ENCODE results near the gene PARD6G. TPM values are rescaled to one million over a fixed set of nuclear protein-coding genes. Genes with fewer than 3 reads are reported as not detected.

The PARD6G gene
- total RNA-seq, 2 donors from 2014 or later: 1.9 to 2.8 TPM

GRCh38 chr18:80171054-80171872 is 76.1 kb downstream of the PARD6G start:
- peak; percentile 65 to 84 for TF ChIP-seq CTCF (IDR thresholded peaks at IDR 0.05)
- no peak for DNase-seq (ENCODE audit: low spot score)
- Histone ChIP-seq H3K27me3 (no peaks in the 10 kb centered on the region), H3K9me3 (no peaks in the 10 kb centered on the region), H3K4me1 (no peaks in the 10 kb centered on the region), H3K27ac (no peak overlapping the region), H3K36me3 (no peaks in the 10 kb centered on the region), H3K4me3 (peak overlapping the region; percentile 19 to 26)

GRCh38 chr18:80170395-80171053 is 76.8 kb downstream of the PARD6G start:
- no peaks in the 10 kb centered on the region for H3K36me3 ChIP-seq
- no peak for TF ChIP-seq CTCF (IDR thresholded peaks at IDR 0.05)
- H3K27me3 ChIP-seq: no peaks in the 10 kb centered on the region
- H3K27ac ChIP-seq: no peak overlapping the region
- no peaks in the 10 kb centered on the region for H3K9me3 ChIP-seq
- no peak overlapping the region for H3K4me3 ChIP-seq
- no peaks in the 10 kb centered on the region for H3K4me1 ChIP-seq
- DNase-seq (ENCODE audit: low spot score): no peak

- DNase-seq (ENCODE audit: low spot score): no peak
- TF ChIP-seq CTCF (IDR thresholded peaks at IDR 0.05): no peak
- no peak overlapping the region for H3K4me3 ChIP-seq
- no peaks in the 10 kb centered on the region for H3K27me3 ChIP-seq
- H3K36me3 ChIP-seq: no peaks in the 10 kb centered on the region
- no peaks in the 10 kb centered on the region for H3K4me1 ChIP-seq
- H3K27ac ChIP-seq: no peak overlapping the region
- H3K9me3 ChIP-seq: peaks cover 0 to 6% of the 10 kb centered on the region in 2 donors
Measured at GRCh38 chr18:80169607-80170006, 77.7 kb downstream of the PARD6G start.

GRCh38 chr18:80168982-80169381 is 78.3 kb downstream of the PARD6G start:
- no peak for TF ChIP-seq CTCF (IDR thresholded peaks at IDR 0.05)
- DNase-seq (ENCODE audit: low spot score): no peak
- no peaks in the 10 kb centered on the region for H3K36me3 ChIP-seq

GRCh38 chr18:80168346-80168745 is 79.0 kb downstream of the PARD6G start:
- H3K27ac ChIP-seq: no peak overlapping the region
- DNase-seq (ENCODE audit: low spot score): no peak
- TF ChIP-seq CTCF (IDR thresholded peaks at IDR 0.05): no peak
- peaks cover 0 to 9% of the 10 kb centered on the region in 2 donors for H3K9me3 ChIP-seq
- no peaks in the 10 kb centered on the region for H3K4me1 ChIP-seq
- H3K4me3 ChIP-seq: no peak overlapping the region
- no peaks in the 10 kb centered on the region for H3K36me3 ChIP-seq
- H3K27me3 ChIP-seq: no peaks in the 10 kb centered on the region

More at GRCh38 chr18:80168982-80169381, 78.3 kb downstream of the PARD6G start:
- Histone ChIP-seq H3K4me1 (no peaks in the 10 kb centered on the region), H3K4me3 (no peak overlapping the region), H3K9me3 (peaks cover 0 to 9% of the 10 kb centered on the region in 2 donors), H3K27me3 (no peaks in the 10 kb centered on the region), H3K27ac (no peak overlapping the region)

Data from right atrium auricular region (tissue), 2 donors.